Endothelial cell (in vitro differentiated cells): ENCODE data around the gene ARID3A. TPM values are rescaled to one million over a fixed set of nuclear protein-coding genes. Genes with fewer than 3 reads are reported as not detected.

ENCODE experiments used
- DNase-seq: peaks from one replicate; pipeline ENCODE4 v3.0.0; 2021; ENCODE audit warnings: low spot score
- H3K27ac Mint-ChIP-seq: one replicate; pipeline ENCODE4 v1.8.0; 2021; ENCODE audit warnings: mixed read lengths, inconsistent platforms; ENCODE audit not compliant: unreplicated experiment
- H3K27me3 Mint-ChIP-seq: one replicate; pipeline ENCODE4 v1.8.0; 2021; ENCODE audit warnings: mild to moderate bottlenecking, moderate library complexity, mixed read lengths, inconsistent platforms; ENCODE audit not compliant: unreplicated experiment
- H3K36me3 Mint-ChIP-seq: one replicate; pipeline ENCODE4 v1.8.0; 2021; ENCODE audit warnings: mild to moderate bottlenecking, low read depth, mixed read lengths, inconsistent platforms; ENCODE audit not compliant: unreplicated experiment
- H3K4me1 Mint-ChIP-seq: one replicate; pipeline ENCODE4 v1.8.0; 2021; ENCODE audit warnings: mild to moderate bottlenecking, mixed read lengths, inconsistent platforms; ENCODE audit not compliant: unreplicated experiment
- H3K4me3 Mint-ChIP-seq: one replicate; pipeline ENCODE4 v1.8.0; 2021; ENCODE audit warnings: mild to moderate bottlenecking, mixed read lengths, inconsistent platforms; ENCODE audit not compliant: unreplicated experiment
- H3K9me3 Mint-ChIP-seq: one replicate; pipeline ENCODE4 v1.8.0; 2021; ENCODE audit warnings: mixed read lengths, inconsistent platforms; ENCODE audit not compliant: unreplicated experiment
- CTCF ChIP-seq: fragments of 200-600 bp; sonication (generic); IDR thresholded peaks from one replicate; pipeline ENCODE4 v1.5.0; 2021; ENCODE audit warnings: antibody characterized with exemption; ENCODE audit not compliant: unreplicated experiment
- total RNA-seq: library from RNA; stranded (reverse); fragmentation: NEBNext Ultra II Directional; extraction: Animal tissue kit (Norgen Biotek cat#: 25700); gene quantifications from one replicate; pipeline ENCODE4 v1.2.1, GENCODE V29; 2021; ENCODE audit not compliant: unreplicated experiment

Gene ARID3A
- total RNA-seq, 1 donor from 2014 or later, result 108 TPM

GRCh38 chr19:947707-948539, 22.1 kb downstream of the ARID3A start:
- no peaks in the 10 kb centered on the region for H3K4me1 Mint-ChIP-seq
- H3K36me3 Mint-ChIP-seq, result peaks cover 5% of the 10 kb centered on the region
- DNase-seq, result no peak
- no peak overlapping the region for H3K4me3 Mint-ChIP-seq
- H3K9me3 Mint-ChIP-seq, result no peaks in the 10 kb centered on the region
- no peak overlapping the region for H3K27ac Mint-ChIP-seq
- no peak for TF ChIP-seq CTCF
- H3K27me3 Mint-ChIP-seq, result peaks cover 3% of the 10 kb centered on the region

GRCh38 chr19:948842-949496, 23.1 kb downstream of the ARID3A start:
- no peak for DNase-seq
- no peak overlapping the region for H3K27ac Mint-ChIP-seq
- peaks cover 3% of the 10 kb centered on the region for H3K27me3 Mint-ChIP-seq
- H3K4me1 Mint-ChIP-seq, result no peaks in the 10 kb centered on the region
- TF ChIP-seq CTCF, result no peak
- no peaks in the 10 kb centered on the region for H3K9me3 Mint-ChIP-seq
- no peak overlapping the region for H3K4me3 Mint-ChIP-seq
- H3K36me3 Mint-ChIP-seq, result no peaks in the 10 kb centered on the region

GRCh38 chr19:950352-951066, 24.7 kb downstream of the ARID3A start:
- Mint-ChIP-seq H3K27me3 (peaks cover 1% of the 10 kb centered on the region), H3K27ac (no peak overlapping the region), H3K36me3 (no peaks in the 10 kb centered on the region), H3K9me3 (no peaks in the 10 kb centered on the region), H3K4me1 (no peaks in the 10 kb centered on the region), H3K4me3 (no peak overlapping the region)
- no peak for TF ChIP-seq CTCF
- no peak for DNase-seq

- Mint-ChIP-seq H3K36me3 (no peaks in the 10 kb centered on the region), H3K27ac (no peak overlapping the region), H3K27me3 (peaks cover 1% of the 10 kb centered on the region), H3K4me1 (no peaks in the 10 kb centered on the region), H3K9me3 (no peaks in the 10 kb centered on the region), H3K4me3 (no peak overlapping the region)
- no peak for TF ChIP-seq CTCF
- no peak for DNase-seq
Observed at GRCh38 chr19:952049-952679, 26.3 kb downstream of the ARID3A start.
